ENCODE measurements around the gene EIF2D. TPM values are rescaled to one million over a fixed set of nuclear protein-coding genes. Genes with fewer than 3 reads are reported as not detected.

EIF2D gene
- total and polyA plus RNA-seq, 2 of the 4 experiments (the other 2 are of a cell fraction): 64.3 to 69.4 TPM

- BruUV-seq (replicated peaks): no TSS peak
- H2BK120ac ChIP-seq (ENCODE audit: low read depth, low read length): no peak overlapping the region
- H3K9me1 ChIP-seq (ENCODE audit: insufficient read depth, low read length): no peaks in the 10 kb centered on the region
- H3K27me3 ChIP-seq (ENCODE audit: control insufficient read depth, insufficient read depth, low read length): peaks cover 5% of the 10 kb centered on the region
- in situ Hi-C loops (cut with MboI; ENCODE audit: low sequenced_read_pairs) (loop anchor here (5.0 kb wide), 1 partner anchor 37 kb away; no protein-coding TSS in a partner anchor), dilution Hi-C loops (cut with HindIII; ENCODE audit: low sequenced_read_pairs, unreplicated experiment) (no loop called here), intact Hi-C loops (cut with micrococcal nuclease) (loop anchor here (2.0 kb wide), 1 partner anchor 37 kb away; no protein-coding TSS in a partner anchor)
- no peaks in the 10 kb centered on the region for H3K9me3 ChIP-seq (ENCODE audit: control insufficient read depth, insufficient read depth, low read length)
- no peak overlapping the region for H2BK20ac ChIP-seq (ENCODE audit: low read depth, low read length)
- ChIA-PET POLR2A (ENCODE audit: unreplicated experiment) (interaction anchor here (0.6 kb wide), 1 partner anchor 29 kb away, joined by 4 read pairs; no protein-coding TSS in a partner anchor), CTCF (interaction anchor here (0.6 to 1.4 kb wide), 11 partner anchors 8 to 850 kb away, joined by 3 to 10 read pairs (median 3); no protein-coding TSS in a partner anchor)
- no CpG with 5 or more reads among the region's 1 CpG for WGBS, 2 experiments (ENCODE audit: extremely low coverage in 2 of 2, insufficient read length in 1 of 2)
- H2AK9ac ChIP-seq (replicated peaks; ENCODE audit: low read depth, low read length, poor library complexity): no peak overlapping the region
- no peak for DNase-seq
- no peaks in the 10 kb centered on the region for H3K79me1 ChIP-seq (ENCODE audit: low read depth in 1 of 2, low read length in 2 of 2)
- no peak overlapping the region for H3K23ac ChIP-seq (ENCODE audit: low read depth, low read length)
- H2BK15ac ChIP-seq (ENCODE audit: low read depth, low read length): no peak overlapping the region
- no peak for TF ChIP-seq ELK1 (IDR thresholded peaks at IDR 0.05; ENCODE audit: borderline replicate concordance, low read depth, low read length)
- no peak for TF ChIP-seq MAFK (IDR thresholded peaks at IDR 0.05; ENCODE audit: low read depth, low read length)
- no peak for TF ChIP-seq NFE2L2 (IDR thresholded peaks at IDR 0.05; ENCODE audit: low read depth, low read length)
- TF ChIP-seq POLR2A (IDR thresholded peaks at IDR 0.05; ENCODE audit: low read depth, low read length): no peak
- TF ChIP-seq USF2 (IDR thresholded peaks at IDR 0.05; ENCODE audit: low read depth, low read length): no peak
- no peak for TF ChIP-seq MAZ (IDR thresholded peaks at IDR 0.05; ENCODE audit: borderline replicate concordance, low read depth, low read length)
- TF ChIP-seq BHLHE40 (IDR thresholded peaks at IDR 0.05; ENCODE audit: low read depth, low read length): no peak
- TF ChIP-seq CHD1 (IDR thresholded peaks at IDR 0.05; ENCODE audit: low read depth, low read length): no peak
- TF ChIP-seq RFX5 (IDR thresholded peaks at IDR 0.05; ENCODE audit: low read depth, low read length): no peak
- no peak for TF ChIP-seq MXI1 (IDR thresholded peaks at IDR 0.05; ENCODE audit: borderline replicate concordance, low read depth, low read length)
- TF ChIP-seq CTCF (conservative IDR thresholded peaks at IDR 0.05; ENCODE audit: low read depth, low read length): no peak
- TF ChIP-seq SMC3 (IDR thresholded peaks at IDR 0.05; ENCODE audit: low read depth, low read length): no peak
- H3K18ac ChIP-seq (ENCODE audit: low read depth, low read length): no peak overlapping the region
- H3K4me3 ChIP-seq (ENCODE audit: insufficient read depth, low read depth, low read length): no peak overlapping the region
- no peak overlapping the region for H4K5ac ChIP-seq (ENCODE audit: low read depth, low read length)
- no peak overlapping the region for H3K9ac ChIP-seq (ENCODE audit: low read depth, low read length)
- no peak overlapping the region for H2BK5ac ChIP-seq (ENCODE audit: low read depth, low read length, poor library complexity, severe bottlenecking)
- no peaks in the 10 kb centered on the region for H3K36me3 ChIP-seq (ENCODE audit: control insufficient read depth, insufficient read depth, low read length)
- no peak overlapping the region for H3K4ac ChIP-seq (ENCODE audit: low read depth, low read length)
- H3K4me2 ChIP-seq (ENCODE audit: low read depth, low read length): no peak overlapping the region
- no peak overlapping the region for H2AFZ ChIP-seq (replicated peaks; ENCODE audit: low read length, poor library complexity)
- no peak overlapping the region for H4K8ac ChIP-seq (ENCODE audit: low read depth in 2 of 2, low read length in 2 of 2)
- H2AK5ac ChIP-seq (ENCODE audit: low read depth, low read length): no peak overlapping the region
- peaks cover 5% of the 10 kb centered on the region for H4K20me1 ChIP-seq (ENCODE audit: insufficient read depth, low read length)
- no peak overlapping the region for H4K91ac ChIP-seq (ENCODE audit: insufficient read depth, low read depth, low read length)
- H3K27ac ChIP-seq (ENCODE audit: insufficient read depth, low read length): no peak overlapping the region
- no peak for ATAC-seq (ENCODE audit: low read depth)
- no peaks in the 10 kb centered on the region for H3K4me1 ChIP-seq (ENCODE audit: control insufficient read depth, insufficient read depth, low read length)
- no peak overlapping the region for H3K14ac ChIP-seq (replicated peaks; ENCODE audit: low read depth, low read length)
- no peak overlapping the region for H3K56ac ChIP-seq (ENCODE audit: extremely low read depth, insufficient read depth, low read length)
Observed at GRCh38 chr1:206545351-206545750, 66.9 kb downstream of the EIF2D start.
